Stomach (tissue), 4 donors: ENCODE results near the gene HOXD10.

Experiments used
- CTCF ChIP-seq, 7 experiments: fragments of 450-650 bp in 4 of 7; fragments of 200-600 bp in 3 of 7; sonication (generic) in 3 of 7; IDR thresholded peaks; one replicate each; pipeline ENCODE4 v1.5.1; 2016 to 2019; ENCODE audit warnings: antibody characterized with exemption in 7 of 7, control low read depth in 2 of 7, mild to moderate bottlenecking in 1 of 7
- EP300 ChIP-seq: sonication (generic); formaldehyde crosslinking; IDR thresholded peaks from one replicate; pipeline ENCODE4 v1.6.1; 2017; ENCODE audit warnings: antibody characterized with exemption
- POLR2A ChIP-seq, 4 donors: fragments of 450-650 bp; IDR thresholded peaks; one replicate each; pipeline ENCODE4 v1.6.1; 2016; ENCODE audit warnings: antibody characterized with exemption in 4 of 4, control low read depth in 2 of 4, mild to moderate bottlenecking in 1 of 4, moderate library complexity in 1 of 4

DNA sequence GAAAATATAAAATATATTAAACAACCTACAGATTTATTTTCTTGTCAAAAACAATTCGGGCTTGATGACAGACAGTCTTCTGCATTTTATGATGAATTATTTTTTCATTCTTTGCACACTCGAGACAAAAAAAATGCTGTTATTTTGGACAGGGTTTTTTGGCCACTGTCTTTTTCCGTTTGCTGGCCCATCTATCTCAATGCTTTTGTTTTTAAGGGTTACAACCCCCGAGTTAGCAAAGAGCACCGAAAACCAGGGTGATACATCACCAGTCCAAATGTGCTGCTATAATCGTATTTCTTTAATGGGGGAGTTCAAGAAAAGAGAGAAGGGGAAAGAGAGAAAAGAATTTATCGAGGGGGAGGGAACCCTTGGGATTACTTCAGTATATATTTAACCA is 40.5 kb upstream of the HOXD10 start:
- TF ChIP-seq CTCF (IDR thresholded peaks at IDR 0.05) (no peak), EP300 (no peak), POLR2A (IDR thresholded peaks at IDR 0.05) (no peak)
